ENCODE measurements around the gene CASK.

DNA sequence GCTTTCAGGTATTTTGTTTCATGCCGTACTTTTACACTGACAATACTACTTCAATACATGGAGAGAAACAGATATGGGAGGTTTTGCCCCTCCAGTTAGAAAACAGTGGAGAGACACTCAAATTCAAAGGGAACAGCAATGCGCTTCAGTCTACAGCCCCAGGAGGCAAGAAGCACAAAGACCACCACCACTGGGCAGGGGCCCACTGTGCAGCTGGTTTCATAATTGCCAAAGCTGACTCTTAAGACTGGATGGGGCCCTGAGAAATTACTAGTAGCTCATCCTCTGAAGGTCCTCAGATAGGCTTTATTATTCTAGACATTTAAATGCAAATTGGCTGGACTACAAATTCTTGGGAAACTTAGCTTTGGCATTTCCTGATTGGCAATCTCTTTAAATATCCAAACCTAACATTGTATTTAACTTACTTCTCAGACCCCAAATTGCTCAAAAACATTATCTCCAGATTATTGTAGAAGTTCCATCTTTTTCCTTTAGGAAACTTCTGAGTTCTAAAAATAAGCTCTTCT, 320.5 kb downstream of the CASK start:
- TF ChIP-seq, protein P1, sequence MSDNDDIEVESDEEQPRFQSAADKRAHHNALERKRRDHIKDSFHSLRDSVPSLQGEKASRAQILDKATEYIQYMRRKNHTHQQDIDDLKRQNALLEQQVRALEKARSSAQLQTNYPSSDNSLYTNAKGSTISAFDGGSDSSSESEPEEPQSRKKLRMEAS (CRISPR knock-in tag; IDR thresholded peaks at IDR 0.05) = no peak
- no peak for TF ChIP-seq E2F3 (CRISPR knock-in tag; IDR thresholded peaks at IDR 0.05)
- TF ChIP-seq, protein P2, sequence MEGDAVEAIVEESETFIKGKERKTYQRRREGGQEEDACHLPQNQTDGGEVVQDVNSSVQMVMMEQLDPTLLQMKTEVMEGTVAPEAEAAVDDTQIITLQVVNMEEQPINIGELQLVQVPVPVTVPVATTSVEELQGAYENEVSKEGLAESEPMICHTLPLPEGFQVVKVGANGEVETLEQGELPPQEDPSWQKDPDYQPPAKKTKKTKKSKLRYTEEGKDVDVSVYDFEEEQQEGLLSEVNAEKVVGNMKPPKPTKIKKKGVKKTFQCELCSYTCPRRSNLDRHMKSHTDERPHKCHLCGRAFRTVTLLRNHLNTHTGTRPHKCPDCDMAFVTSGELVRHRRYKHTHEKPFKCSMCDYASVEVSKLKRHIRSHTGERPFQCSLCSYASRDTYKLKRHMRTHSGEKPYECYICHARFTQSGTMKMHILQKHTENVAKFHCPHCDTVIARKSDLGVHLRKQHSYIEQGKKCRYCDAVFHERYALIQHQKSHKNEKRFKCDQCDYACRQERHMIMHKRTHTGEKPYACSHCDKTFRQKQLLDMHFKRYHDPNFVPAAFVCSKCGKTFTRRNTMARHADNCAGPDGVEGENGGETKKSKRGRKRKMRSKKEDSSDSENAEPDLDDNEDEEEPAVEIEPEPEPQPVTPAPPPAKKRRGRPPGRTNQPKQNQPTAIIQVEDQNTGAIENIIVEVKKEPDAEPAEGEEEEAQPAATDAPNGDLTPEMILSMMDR (IDR thresholded peaks at IDR 0.05 in 2 of 3, conservative IDR thresholded peaks at IDR 0.05 in 1 of 3; ENCODE audit: insufficient read depth in 2 of 3, low read depth in 1 of 3, low read length in 3 of 3) = no peak
- TF ChIP-seq, protein P3, sequence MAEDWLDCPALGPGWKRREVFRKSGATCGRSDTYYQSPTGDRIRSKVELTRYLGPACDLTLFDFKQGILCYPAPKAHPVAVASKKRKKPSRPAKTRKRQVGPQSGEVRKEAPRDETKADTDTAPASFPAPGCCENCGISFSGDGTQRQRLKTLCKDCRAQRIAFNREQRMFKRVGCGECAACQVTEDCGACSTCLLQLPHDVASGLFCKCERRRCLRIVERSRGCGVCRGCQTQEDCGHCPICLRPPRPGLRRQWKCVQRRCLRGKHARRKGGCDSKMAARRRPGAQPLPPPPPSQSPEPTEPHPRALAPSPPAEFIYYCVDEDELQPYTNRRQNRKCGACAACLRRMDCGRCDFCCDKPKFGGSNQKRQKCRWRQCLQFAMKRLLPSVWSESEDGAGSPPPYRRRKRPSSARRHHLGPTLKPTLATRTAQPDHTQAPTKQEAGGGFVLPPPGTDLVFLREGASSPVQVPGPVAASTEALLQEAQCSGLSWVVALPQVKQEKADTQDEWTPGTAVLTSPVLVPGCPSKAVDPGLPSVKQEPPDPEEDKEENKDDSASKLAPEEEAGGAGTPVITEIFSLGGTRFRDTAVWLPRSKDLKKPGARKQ (CRISPR knock-in tag; IDR thresholded peaks at IDR 0.05) = no peak
- TF ChIP-seq, protein P4, sequence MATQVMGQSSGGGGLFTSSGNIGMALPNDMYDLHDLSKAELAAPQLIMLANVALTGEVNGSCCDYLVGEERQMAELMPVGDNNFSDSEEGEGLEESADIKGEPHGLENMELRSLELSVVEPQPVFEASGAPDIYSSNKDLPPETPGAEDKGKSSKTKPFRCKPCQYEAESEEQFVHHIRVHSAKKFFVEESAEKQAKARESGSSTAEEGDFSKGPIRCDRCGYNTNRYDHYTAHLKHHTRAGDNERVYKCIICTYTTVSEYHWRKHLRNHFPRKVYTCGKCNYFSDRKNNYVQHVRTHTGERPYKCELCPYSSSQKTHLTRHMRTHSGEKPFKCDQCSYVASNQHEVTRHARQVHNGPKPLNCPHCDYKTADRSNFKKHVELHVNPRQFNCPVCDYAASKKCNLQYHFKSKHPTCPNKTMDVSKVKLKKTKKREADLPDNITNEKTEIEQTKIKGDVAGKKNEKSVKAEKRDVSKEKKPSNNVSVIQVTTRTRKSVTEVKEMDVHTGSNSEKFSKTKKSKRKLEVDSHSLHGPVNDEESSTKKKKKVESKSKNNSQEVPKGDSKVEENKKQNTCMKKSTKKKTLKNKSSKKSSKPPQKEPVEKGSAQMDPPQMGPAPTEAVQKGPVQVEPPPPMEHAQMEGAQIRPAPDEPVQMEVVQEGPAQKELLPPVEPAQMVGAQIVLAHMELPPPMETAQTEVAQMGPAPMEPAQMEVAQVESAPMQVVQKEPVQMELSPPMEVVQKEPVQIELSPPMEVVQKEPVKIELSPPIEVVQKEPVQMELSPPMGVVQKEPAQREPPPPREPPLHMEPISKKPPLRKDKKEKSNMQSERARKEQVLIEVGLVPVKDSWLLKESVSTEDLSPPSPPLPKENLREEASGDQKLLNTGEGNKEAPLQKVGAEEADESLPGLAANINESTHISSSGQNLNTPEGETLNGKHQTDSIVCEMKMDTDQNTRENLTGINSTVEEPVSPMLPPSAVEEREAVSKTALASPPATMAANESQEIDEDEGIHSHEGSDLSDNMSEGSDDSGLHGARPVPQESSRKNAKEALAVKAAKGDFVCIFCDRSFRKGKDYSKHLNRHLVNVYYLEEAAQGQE (IDR thresholded peaks at IDR 0.05; ENCODE audit: borderline replicate concordance) = no peak
- TF ChIP-seq, protein P4 (CRISPR knock-in tag; IDR thresholded peaks at IDR 0.05; ENCODE audit: low read depth) = no peak
